ENCODE results near the gene TFB2M.
"Not testable (repeated sequence)": the region's sequence is repeated elsewhere in the genome, so short reads cannot be mapped to it uniquely, and the experiment has no call there.

Gene TFB2M

GRCh38 chr1:246607462-246607861, 41.4 kb upstream of the TFB2M start:
- Histone ChIP-seq H3K4me1 (ENCODE audit: insufficient read depth, poor library complexity, severe bottlenecking) (peaks cover 14% of the 10 kb centered on the region), H3K27me3 (ENCODE audit: insufficient read depth, poor library complexity, severe bottlenecking) (no peaks in the 10 kb centered on the region), H3K9me3 (ENCODE audit: severe bottlenecking) (no peaks in the 10 kb centered on the region), H3K36me3 (ENCODE audit: low read depth) (no peaks in the 10 kb centered on the region), H3K4me3 (ENCODE audit: severe bottlenecking) (no peak overlapping the region), H3K27ac (ENCODE audit: poor library complexity, severe bottlenecking) (no peak overlapping the region)
- no peak for TF ChIP-seq CTCF (IDR thresholded peaks at IDR 0.05; ENCODE audit: poor library complexity, severe bottlenecking)
- DNase-seq (ENCODE audit: low spot score): no peak
- no peak for ATAC-seq (ENCODE audit: low read depth)

GRCh38 chr1:246605231-246605630, 39.2 kb upstream of the TFB2M start:
- ATAC-seq (ENCODE audit: low read depth); H3K36me3 ChIP-seq (ENCODE audit: low read depth); H3K4me3 ChIP-seq (ENCODE audit: severe bottlenecking); H3K9me3 ChIP-seq (ENCODE audit: severe bottlenecking); H3K27me3 ChIP-seq (ENCODE audit: insufficient read depth, poor library complexity, severe bottlenecking); H3K27ac ChIP-seq (ENCODE audit: poor library complexity, severe bottlenecking); DNase-seq (ENCODE audit: low spot score): not testable (repeated sequence)
- H3K4me1 ChIP-seq (ENCODE audit: insufficient read depth, poor library complexity, severe bottlenecking): peaks cover 14% of the 10 kb centered on the region

DNA sequence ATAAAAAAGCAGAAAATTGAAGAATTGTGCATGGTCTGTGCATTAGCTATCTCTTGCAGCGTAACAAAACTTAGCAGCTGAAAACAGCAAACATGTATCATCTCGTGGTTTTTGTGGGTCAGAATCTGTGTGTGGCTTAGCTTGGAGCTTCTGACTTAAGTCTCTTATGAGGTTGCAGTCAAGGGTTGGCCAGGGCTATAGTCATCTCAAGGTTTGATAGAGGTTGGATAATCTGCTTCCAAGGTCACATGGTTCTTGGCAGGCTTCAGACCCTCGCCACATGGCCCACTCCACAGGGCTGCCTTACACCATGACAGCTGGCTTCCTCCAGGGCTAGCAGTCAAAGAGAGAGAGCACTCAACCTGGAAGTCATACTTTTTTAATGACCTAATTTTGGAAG, 36.1 kb upstream of the TFB2M start:
- no peaks in the 10 kb centered on the region for H3K9me3 ChIP-seq (ENCODE audit: severe bottlenecking)
- H3K36me3 ChIP-seq (ENCODE audit: low read depth): no peaks in the 10 kb centered on the region
- no peak for TF ChIP-seq CTCF (IDR thresholded peaks at IDR 0.05; ENCODE audit: poor library complexity, severe bottlenecking)
- no peaks in the 10 kb centered on the region for H3K27me3 ChIP-seq (ENCODE audit: insufficient read depth, poor library complexity, severe bottlenecking)
- peaks cover 6% of the 10 kb centered on the region for H3K4me1 ChIP-seq (ENCODE audit: insufficient read depth, poor library complexity, severe bottlenecking)
- H3K27ac ChIP-seq (ENCODE audit: poor library complexity, severe bottlenecking): no peak overlapping the region
- no peak for ATAC-seq (ENCODE audit: low read depth)
- H3K4me3 ChIP-seq (ENCODE audit: severe bottlenecking): no peak overlapping the region
- no peak for DNase-seq (ENCODE audit: low spot score)

- DNase-seq (ENCODE audit: low spot score): no peak
- Histone ChIP-seq H3K36me3 (ENCODE audit: low read depth) (peaks cover 6% of the 10 kb centered on the region; the same call in 1 of the 2 replicates), H3K27me3 (ENCODE audit: insufficient read depth, poor library complexity, severe bottlenecking) (no peaks in the 10 kb centered on the region)
These were observed 34.5 kb upstream of the TFB2M start for GRCh38 chr1:246600579-246600978.

GRCh38 chr1:246599315-246599714, 33.3 kb upstream of the TFB2M start:
- DNase-seq (ENCODE audit: low spot score) (no peak), ATAC-seq (ENCODE audit: low read depth) (no peak)
- no peaks in the 10 kb centered on the region for H3K9me3 ChIP-seq (ENCODE audit: severe bottlenecking)
- H3K4me1 ChIP-seq (ENCODE audit: insufficient read depth, poor library complexity, severe bottlenecking): peaks cover 12% of the 10 kb centered on the region
- H3K27me3 ChIP-seq (ENCODE audit: insufficient read depth, poor library complexity, severe bottlenecking): no peaks in the 10 kb centered on the region
- no peak overlapping the region for H3K27ac ChIP-seq (ENCODE audit: poor library complexity, severe bottlenecking)
- no peak overlapping the region for H3K4me3 ChIP-seq (ENCODE audit: severe bottlenecking)
- no peak for TF ChIP-seq CTCF (IDR thresholded peaks at IDR 0.05; ENCODE audit: poor library complexity, severe bottlenecking)
- peaks cover 6% of the 10 kb centered on the region; the same call in 1 of the 2 replicates for H3K36me3 ChIP-seq (ENCODE audit: low read depth)

More at GRCh38 chr1:246600579-246600978, 34.5 kb upstream of the TFB2M start:
- no peak for TF ChIP-seq CTCF (IDR thresholded peaks at IDR 0.05; ENCODE audit: poor library complexity, severe bottlenecking)
- Histone ChIP-seq H3K4me3 (ENCODE audit: severe bottlenecking) (no peak overlapping the region), H3K9me3 (ENCODE audit: severe bottlenecking) (no peaks in the 10 kb centered on the region), H3K27ac (ENCODE audit: poor library complexity, severe bottlenecking) (no peak overlapping the region), H3K4me1 (ENCODE audit: insufficient read depth, poor library complexity, severe bottlenecking) (peaks cover 9% of the 10 kb centered on the region)
- ATAC-seq (ENCODE audit: low read depth): no peak
